GM12872 (cell line): ENCODE data around the gene PSAP.

Source experiments
- TF ChIP-seq, protein P1 (sequence below): IDR thresholded peaks from 3 replicates; pipeline ENCODE4 v1.5.1; 2011; ENCODE audit warnings: low read depth, mild to moderate bottlenecking, low read length, moderate library complexity; ENCODE audit not compliant: insufficient read depth

The PSAP gene

DNA sequence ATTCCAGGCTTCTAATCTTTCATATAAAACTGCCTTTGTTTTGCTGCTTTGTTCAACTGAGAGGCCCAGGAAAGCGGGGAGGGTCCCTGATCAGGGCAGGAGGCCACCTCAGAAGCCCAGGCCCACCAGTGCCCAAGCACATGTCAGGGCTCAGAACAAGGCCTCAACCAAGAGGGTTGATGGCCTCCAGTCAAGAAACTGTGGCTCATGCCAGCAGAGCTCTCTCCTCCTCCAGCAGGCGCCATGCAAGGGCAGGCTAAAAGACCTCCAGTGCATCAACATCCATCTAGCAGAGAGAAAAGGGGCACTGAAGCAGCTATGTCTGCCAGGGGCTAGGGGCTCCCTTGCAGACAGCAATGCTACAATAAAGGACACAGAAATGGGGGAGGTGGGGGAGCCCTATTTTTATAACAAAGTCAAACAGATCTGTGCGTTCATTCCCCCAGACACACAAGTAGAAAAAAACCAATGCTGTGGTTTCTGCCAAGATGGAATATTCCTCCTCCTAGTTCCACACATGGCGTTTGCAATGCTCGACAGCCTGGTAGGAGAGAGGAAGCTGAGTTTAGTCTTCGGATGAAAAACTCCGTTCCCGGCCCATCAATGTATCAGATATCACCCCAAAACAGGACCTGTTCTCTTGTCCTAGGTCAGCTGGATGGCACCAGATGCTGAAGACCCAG lies 34.0 kb downstream of the PSAP start:
- TF ChIP-seq, protein P1, sequence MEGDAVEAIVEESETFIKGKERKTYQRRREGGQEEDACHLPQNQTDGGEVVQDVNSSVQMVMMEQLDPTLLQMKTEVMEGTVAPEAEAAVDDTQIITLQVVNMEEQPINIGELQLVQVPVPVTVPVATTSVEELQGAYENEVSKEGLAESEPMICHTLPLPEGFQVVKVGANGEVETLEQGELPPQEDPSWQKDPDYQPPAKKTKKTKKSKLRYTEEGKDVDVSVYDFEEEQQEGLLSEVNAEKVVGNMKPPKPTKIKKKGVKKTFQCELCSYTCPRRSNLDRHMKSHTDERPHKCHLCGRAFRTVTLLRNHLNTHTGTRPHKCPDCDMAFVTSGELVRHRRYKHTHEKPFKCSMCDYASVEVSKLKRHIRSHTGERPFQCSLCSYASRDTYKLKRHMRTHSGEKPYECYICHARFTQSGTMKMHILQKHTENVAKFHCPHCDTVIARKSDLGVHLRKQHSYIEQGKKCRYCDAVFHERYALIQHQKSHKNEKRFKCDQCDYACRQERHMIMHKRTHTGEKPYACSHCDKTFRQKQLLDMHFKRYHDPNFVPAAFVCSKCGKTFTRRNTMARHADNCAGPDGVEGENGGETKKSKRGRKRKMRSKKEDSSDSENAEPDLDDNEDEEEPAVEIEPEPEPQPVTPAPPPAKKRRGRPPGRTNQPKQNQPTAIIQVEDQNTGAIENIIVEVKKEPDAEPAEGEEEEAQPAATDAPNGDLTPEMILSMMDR = no peak

DNA sequence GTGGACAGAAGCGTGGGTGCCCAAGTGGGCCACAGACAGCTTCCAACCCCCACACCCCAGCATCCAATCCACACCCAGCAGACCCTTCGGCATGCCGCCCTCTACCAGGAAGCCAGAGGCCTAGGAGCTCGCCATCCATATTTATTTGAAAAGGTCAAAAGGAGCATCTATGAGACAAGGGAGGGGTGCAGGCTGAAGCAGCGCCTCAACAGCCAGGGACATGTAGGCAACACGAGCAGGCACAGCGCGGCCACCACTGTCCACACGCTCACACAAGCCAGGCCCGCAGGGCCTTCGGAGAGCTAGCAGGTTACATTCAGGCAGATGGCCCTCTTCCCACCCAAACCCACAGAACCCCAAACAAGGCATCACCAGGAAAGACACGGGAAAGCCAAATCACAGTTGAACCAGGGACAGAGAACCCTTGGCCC lies 34.6 kb downstream of the PSAP start:
- TF ChIP-seq, protein P1 = no peak

DNA sequence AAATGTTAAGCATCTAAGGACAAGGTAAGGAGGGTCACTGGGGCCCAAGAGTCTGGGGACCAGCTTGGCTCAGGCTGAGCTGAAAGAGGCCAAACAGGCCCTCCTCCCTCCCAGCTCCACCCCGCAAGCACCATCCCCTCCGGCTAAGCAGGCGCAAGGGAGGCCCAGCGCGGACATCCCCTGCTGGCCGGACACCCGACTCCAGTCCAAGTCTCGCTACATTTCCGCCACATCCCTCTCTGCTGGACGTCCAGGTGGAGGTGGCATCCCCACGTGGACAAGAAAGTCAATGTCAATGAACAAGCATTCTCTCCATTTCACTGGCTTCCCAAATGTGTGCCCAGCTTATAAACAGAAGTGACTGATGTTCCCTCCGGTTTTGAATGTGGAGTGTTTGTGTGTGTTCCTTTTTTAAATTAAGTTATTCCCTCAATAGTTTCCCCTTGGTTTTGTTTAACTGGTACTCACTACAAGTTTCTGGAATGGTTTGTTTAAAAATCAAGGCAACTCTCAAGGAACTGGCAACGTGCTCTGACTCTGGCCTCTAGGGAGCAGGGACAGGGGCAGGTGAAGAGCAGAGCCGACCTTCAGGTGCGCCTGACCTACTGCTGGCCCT lies 35.4 kb downstream of the PSAP start:
- TF ChIP-seq, protein P1 = no peak

DNA sequence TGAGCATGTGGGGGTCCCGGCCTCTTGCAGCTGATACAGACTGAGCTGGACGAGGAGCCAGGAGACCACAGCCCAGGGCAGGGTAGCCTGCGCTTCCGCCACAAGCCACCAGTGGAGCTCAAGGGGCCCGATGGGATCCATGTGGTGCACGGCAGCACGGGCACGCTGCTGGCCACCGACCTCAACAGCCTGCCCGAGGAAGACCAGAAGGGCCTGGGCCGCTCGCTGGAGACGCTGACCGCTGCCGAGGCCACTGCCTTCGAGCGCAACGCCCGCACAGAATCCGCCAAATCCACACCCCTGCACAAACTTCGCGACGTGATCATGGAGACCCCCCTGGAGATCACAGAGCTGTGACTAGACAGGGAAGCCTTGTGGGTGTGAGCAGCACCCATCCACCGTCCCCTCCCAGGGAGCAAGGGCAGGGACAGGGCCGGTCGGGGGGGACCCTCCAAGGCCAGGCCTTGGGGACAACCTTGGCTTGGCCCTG lies 36.1 kb downstream of the PSAP start:
- TF ChIP-seq, protein P1 = 0 out of 3 replicates have a peak, but pooled peaks have one; percentile 10

DNA sequence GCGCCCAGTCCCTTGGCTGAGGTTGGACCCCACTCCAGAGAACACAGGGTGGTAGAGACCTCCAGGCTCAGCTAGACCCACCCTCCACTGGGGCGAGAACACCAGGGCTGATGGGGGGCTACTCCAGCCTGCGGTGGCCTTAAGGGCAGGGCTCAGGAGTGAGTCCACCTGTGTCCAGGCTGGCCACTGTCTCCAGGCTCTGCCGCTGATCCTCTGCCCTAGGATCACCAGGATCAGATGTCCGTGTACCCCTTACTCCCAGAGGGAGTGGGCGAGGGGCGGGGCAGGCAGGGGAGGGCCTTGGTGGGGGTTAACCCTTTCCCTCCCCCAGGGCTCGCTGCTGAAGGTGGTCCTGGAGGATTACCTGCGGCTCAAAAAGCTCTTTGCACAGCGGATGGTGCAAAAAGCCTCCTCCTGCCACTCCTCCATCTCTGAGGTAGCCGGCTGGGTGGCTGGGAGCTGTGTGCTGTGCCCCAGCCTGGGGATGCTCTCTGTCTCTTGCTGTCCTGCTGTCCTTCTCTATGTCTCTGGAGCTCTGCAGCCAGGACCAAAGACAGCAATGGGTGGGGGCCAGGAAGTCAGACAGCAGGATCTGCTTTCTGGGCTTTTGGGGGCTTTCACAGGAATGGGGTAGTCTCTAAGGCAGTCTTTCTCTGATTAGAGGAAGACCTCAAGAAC lies 38.0 kb downstream of the PSAP start:
- TF ChIP-seq, protein P1 = no peak

DNA sequence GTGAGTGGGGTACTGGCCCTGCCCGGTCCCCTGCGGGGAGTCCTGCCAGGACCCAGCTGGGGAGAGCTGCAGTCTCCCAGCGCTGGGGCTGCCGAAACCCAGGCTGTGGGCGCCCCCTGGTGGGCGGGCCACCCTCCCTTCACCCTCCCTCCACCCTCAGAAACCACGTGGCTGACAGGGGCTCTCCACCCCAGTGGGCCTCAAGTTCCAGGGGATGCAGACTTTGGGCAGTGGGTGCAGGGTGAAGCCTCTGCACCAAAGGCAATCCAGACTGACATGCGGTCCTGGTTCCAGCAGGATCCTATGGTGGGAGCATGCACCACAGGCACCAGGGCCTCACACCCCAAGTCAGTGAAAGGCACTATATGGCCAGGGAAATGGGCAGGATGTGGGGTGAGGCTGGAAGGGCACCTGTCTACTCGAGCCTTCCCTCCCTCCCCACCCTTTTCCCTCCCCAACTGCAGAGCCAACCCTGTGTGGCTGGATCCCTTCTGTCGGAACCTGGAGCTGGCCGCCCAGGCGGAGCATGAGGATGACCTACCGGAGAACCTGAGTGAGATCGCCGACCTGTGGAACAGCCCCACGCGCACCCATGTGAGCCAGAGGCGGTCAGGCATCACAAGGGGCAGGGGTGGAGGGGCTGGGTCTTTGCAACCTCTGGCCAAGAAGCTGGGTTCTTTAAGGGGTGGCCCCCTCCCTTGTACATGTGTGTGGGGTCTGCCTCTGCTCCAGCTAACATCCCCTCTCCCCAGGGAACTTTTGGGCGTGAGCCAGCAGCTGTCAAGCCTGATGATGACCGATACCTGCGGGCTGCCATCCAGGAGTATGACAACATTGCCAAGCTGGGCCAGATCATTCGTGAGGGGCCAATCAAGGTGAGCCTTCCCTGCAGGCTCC lies 38.8 kb downstream of the PSAP start:
- TF ChIP-seq, protein P1 = peak; percentile 91
